GM21447 (cell line): ENCODE measurements around the gene CAMK1D.

Experiments
- ATAC-seq: cut with Tn5 transposase; IDR thresholded peaks from one replicate; pipeline ENCODE4 v1.9.1; 2021; ENCODE audit not compliant: unreplicated experiment

CAMK1D gene

DNA sequence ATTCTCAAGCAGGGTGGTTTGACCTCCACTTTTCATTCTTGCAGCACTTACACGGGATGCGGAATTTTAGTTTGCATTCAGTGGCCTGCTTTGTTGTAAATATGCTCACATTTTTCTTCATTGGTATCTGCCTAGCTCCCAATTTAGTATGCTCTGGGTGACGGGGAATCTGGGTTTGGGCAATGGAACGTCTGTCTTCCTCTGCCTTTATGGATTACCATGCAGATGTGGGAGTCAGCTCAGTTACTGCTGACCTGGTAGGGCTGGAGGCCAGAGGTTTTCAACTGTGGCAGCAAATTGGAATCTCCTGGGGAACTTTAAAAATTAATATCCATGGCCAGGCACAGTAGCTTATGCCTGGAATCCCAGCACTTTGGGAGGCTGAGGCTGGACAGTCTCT is 161.6 kb downstream of the CAMK1D start:
- no peak for ATAC-seq

DNA sequence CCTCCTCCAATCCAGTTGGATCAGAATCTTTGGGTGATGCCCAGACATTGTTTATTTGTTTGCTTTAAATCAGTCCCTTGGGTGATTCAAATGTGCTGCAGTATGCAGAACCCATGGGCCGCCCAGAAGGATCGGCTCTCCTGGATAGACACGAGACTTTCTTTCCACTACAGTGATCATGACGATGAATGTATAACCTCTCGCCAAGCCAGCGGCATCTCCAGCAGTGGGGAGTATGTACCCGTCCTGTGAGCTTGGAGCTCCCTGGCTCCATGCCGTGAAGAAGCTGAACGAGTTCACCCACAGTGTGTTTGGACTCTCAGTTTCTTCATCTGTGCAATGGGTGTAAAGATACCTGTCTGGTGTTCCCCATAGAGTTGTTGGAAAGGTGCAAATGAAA is 162.3 kb downstream of the CAMK1D start:
- no peak for ATAC-seq

- ATAC-seq, result no peak
Observed at GRCh38 chr10:12512332-12513002, 163.1 kb downstream of the CAMK1D start.

DNA sequence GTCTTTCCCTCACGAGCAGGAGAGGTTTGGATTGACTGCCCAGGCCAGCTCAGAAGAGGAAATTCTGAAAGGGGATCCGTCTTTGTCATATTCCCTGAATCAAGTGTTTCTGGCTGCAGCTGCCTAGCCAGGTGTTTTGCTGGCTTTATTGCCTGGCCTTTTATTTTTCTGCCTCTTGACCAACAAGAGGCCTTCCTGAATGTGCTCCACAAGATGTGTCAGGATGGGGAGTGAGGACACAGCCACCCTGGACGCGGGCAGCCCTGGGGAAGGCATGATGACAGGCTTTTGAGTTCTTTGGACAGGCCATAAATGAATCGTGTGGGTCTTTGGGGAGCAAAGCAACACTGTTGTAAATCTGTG is 163.6 kb downstream of the CAMK1D start:
- ATAC-seq, result no peak

DNA sequence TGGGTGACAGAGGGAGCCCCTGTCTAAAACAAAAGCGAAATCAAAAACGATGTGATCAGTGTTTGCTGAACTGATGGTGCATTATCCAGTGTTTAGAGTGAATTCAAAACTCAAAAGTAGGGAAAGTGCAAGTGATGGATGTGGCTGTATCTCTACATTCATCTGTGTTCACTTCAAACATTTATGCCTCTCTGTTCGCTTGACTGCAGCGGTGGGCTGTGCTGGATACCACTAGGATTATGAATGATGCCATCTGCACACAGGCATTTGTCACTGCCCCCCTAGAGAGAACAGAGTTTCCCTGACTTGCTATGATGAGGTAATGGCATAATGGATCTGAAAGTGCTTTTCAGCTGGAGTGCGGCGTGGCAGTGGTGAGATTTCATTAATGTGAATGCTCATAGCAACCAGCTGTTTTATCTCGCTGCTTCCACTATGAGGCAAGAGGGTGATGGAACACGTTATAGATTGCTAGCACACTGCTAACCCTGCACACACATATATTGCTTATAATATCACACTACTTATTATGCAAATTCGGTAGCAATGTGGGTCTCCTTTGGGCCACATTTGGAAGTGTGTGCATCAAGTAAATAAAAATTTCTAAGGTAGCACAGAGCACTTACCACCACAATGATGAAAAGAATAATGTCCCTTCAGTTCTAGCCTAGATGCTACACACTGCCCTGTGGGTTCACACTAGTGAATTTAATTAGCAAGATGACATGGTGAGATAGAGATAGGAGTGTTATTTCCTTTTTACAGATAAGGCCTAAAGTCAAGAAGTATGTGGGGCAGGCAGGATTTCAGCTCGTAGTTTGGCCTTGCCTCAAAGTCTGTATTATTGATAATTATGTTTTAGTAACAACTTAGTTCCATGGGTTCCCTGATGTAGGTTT is 164.7 kb downstream of the CAMK1D start:
- no peak for ATAC-seq

- ATAC-seq, result no peak
Observed at GRCh38 chr10:12518024-12518423, 168.7 kb downstream of the CAMK1D start.

DNA sequence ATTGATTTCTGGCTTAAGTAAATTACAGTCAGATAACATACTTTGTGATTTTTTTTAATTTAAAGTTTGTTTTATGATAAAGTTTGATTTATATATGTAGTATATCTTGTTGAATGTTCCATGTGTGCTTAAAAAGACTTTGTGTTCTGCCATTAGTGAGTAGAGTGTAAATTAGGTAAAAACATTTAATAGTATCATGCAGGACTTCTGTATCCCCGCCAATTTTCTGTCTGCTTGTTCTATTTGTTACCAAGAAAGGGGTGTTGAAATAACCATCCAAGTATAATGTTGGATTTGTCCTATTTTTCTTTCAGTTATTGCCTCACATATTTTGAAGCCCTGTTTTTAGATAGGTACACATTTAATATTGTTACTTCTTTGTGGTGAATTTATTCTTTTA is 172.1 kb downstream of the CAMK1D start:
- ATAC-seq, result no peak

DNA sequence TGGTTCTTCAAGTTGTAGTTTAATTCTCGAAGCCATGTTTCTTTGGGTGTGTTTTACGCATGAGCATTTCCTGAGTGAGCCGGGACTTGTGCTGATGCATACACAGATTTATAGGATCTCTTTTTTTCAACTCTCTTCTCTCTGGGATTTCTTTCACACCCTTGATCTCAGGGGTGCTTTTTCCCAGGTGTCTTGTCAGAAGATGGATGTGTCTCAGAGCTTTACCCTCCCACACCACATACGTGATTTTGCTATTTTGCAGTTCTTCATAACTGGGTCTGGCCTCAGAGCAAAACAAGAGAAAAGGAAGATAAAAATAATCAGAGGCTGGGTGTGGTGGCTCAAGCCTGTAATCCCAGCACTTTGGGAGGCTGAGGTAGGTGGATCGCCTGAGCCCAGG is 177.0 kb downstream of the CAMK1D start:
- ATAC-seq, result no peak

DNA sequence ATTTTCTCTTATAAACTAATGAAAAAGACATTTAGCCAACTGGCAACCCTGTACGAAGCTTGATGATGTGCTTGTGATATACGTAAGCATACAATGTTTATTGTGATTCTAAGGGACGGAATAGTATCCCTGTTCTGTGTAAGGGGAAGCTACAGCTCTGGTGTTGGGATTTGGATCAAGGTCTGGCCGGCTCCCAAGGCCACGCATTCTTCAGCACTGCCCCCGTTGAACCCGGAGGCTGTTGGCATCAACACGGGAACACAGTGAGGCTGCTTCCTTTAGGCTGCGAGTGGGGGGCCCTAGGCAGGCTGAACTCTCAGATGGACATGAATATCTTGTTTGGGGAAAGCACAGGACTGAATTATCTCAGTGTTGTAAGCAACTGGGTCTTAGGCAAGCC is 180.6 kb downstream of the CAMK1D start:
- ATAC-seq, result no peak

- ATAC-seq, result no peak
Observed at GRCh38 chr10:12531305-12532220, 182.2 kb downstream of the CAMK1D start.

GRCh38 chr10:12533151-12533550 is 183.8 kb downstream of the CAMK1D start:
- no peak for ATAC-seq

GRCh38 chr10:12533723-12534122 is 184.4 kb downstream of the CAMK1D start:
- ATAC-seq, result no peak

- no peak for ATAC-seq
Observed at GRCh38 chr10:12534824-12535223, 185.5 kb downstream of the CAMK1D start.

GRCh38 chr10:12535656-12536055 is 186.3 kb downstream of the CAMK1D start:
- no peak for ATAC-seq

DNA sequence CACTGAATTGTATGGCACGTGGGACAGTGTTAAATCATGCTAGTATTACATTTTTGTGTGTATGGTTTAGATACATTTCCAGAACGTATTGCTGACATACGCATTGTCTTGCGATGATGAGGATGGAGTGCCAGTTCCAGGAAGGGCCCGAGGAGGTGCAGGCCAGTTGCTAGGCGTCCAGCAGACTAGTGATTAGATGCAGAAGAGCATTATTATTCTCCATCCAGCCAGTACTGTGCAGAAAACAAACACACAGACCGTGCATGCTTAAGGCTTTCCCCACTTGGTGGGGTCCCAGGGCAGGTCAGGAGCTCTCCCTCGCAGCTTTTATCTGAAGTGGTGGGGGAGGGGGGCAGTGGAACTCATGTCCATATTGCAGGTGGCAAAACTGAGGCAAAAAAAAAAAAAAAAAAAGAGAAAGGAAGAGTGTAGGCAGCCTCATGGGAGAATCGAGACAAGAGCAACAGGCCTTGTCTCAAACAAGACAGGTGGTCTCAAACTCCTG is 189.2 kb downstream of the CAMK1D start:
- no peak for ATAC-seq

DNA sequence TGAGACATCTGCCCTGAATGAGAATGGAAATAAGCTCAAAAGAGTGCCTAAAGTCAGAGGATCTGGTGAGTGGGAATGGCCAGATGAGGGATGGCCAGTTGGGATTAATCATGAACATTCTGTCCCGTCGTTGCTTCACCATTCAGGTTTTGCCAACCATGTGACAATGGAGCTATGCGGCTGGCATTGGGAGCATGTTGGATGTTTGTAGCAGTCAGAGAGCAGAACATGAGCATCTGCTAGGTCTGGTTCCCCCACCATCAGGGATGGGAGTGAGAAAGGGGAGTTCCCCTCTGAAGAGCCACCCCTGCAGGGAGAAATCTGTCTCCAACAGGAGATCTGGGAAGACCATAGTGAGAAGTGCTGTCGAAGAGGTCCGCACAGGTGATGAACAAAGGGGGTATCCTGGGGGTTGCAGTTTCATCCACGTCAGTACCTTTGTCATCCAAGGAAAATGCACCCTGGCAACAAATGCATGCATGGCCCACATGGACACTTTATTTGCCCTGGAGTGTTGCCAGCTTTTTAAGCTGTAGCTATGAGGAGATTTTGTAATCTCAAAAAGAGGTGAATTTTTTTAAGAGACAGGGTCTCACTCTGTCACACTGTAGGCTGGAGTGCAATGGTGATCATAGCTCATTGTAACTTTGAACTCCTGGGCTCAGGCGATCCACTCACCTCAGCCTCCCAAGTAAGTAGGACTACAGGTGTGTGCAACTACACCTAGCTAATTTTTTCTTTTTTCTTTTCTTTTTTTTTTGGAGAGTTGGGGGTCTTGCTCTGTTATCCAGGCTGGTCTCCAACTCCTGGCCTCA is 190.2 kb downstream of the CAMK1D start:
- no peak for ATAC-seq

GRCh38 chr10:12540341-12540781 is 191.0 kb downstream of the CAMK1D start:
- ATAC-seq, result no peak

- no peak for ATAC-seq
Observed at GRCh38 chr10:12541446-12542067, 192.2 kb downstream of the CAMK1D start.

DNA sequence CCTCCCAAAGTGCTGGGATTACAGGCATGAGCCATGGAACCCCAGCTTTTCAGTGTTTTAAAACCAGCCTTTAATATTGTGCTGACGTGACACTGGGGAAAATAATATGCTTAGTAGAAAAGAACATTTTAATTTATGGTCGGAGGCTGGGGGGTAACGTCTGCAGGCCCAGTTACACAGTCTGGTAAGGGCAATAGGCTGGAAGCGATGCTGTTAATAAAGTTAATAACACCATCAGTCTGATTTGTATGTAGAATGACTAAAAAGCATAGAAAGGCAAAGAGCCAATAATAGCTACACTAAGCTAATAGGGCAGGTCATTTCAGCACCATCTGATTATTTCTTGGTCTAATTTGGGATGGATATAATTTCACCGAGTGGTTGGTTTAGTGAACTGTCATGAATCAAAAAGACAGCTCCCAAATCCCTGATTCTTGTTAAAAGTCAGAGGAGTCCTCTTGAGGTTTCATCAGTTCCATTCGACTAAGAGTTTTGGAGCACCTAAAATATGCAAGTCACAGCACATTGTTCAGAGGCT is 192.9 kb downstream of the CAMK1D start:
- ATAC-seq, result no peak

DNA sequence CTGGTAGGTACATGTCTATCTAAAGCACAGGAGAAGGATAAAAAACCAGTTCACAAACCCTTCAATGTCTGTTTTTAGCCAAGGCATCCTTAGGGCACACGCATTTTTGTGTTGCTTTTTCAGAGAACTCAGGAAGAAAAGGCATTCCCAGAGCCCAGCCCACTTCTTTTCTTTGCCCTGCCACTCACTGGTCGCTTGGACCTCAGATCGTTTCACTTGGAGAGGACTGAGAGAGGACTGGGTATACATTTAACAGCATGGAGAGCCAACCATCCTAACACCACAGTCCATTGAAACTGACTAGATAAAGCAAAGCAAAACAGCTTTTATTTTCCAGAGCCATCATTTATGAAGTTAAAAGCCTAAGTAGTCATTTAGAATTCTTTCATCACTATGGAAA is 194.2 kb downstream of the CAMK1D start:
- no peak for ATAC-seq
